PC-9 (cell line): ENCODE results near the gene SORBS2. TPM values are rescaled to one million over a fixed set of nuclear protein-coding genes. Genes with fewer than 3 reads are reported as not detected.

Experiments used
- BruUV-seq: library from RNA; stranded (reverse); fragments of 400-500 nt; replicated peaks from 2 replicates; lab custom pipeline; 2021; lab: Mats Ljungman, UMichigan
- CTCF ChIA-PET: fragments of 300-600 bp; sonication (Branson Sonifier 250); formaldehyde crosslinking; loops from one replicate; lab custom pipeline; 2022; ENCODE audit warnings: antibody characterized with exemption; lab: Charles Lee
- POLR2A ChIA-PET: fragments of 300-600 bp; sonication (Branson Sonifier 250); formaldehyde crosslinking; loops from one replicate; lab custom pipeline; 2022; ENCODE audit warnings: antibody characterized with exemption; ENCODE audit not compliant: unreplicated experiment; lab: Charles Lee
- DNase-seq, 2 experiments: peaks; one replicate each; pipeline versions ENCODE4 v3.0.0 to v3.0.0-alpha.2; 2015 to 2022; ENCODE audit warnings: mixed read lengths in 1 of 2
- H2AFZ ChIP-seq: fragments of 200-600 bp; sonication (generic); 2 replicates; pipeline ENCODE4 v1.8.1; 2017; ENCODE audit warnings: antibody characterized with exemption
- H3F3A ChIP-seq: fragments of 200-600 bp; sonication (generic); 2 replicates; pipeline ENCODE4 v1.8.1; 2017; ENCODE audit warnings: antibody characterized with exemption, mild to moderate bottlenecking, low read depth; ENCODE audit not compliant: insufficient read depth
- H3K27ac ChIP-seq: fragments of 200-600 bp; sonication (generic); 2 replicates; pipeline ENCODE4 v1.6.1; 2016; ENCODE audit warnings: mixed run types
- H3K27me3 ChIP-seq: fragments of 200-600 bp; sonication (generic); 2 replicates; pipeline ENCODE4 v1.6.1; 2016; ENCODE audit warnings: low read depth, mixed run types; ENCODE audit not compliant: insufficient read depth
- H3K36me3 ChIP-seq: fragments of 200-600 bp; sonication (generic); 2 replicates; pipeline ENCODE4 v1.6.1; 2016; ENCODE audit warnings: low read depth, mixed run types
- H3K4me1 ChIP-seq: fragments of 200-600 bp; sonication (generic); replicated peaks from 2 replicates; pipeline ENCODE4 v1.6.1; 2016; ENCODE audit warnings: mixed run types; ENCODE audit not compliant: insufficient read depth
- H3K4me2 ChIP-seq: fragments of 200-600 bp; sonication (generic); 2 replicates; pipeline ENCODE4 v1.6.1; 2017; ENCODE audit warnings: mixed run types
- H3K4me3 ChIP-seq: fragments of 200-600 bp; sonication (generic); 2 replicates; pipeline ENCODE4 v1.6.1; 2016; ENCODE audit warnings: mixed run types
- H3K79me2 ChIP-seq: fragments of 200-600 bp; sonication (generic); 2 replicates; pipeline ENCODE4 v1.6.1; 2017; ENCODE audit warnings: low read depth, mixed run types
- H3K9me2 ChIP-seq: fragments of 200-600 bp; sonication (generic); 2 replicates; pipeline ENCODE4 v1.8.1; 2017; ENCODE audit warnings: mild to moderate bottlenecking; ENCODE audit not compliant: insufficient read depth
- H3K9me3 ChIP-seq: fragments of 200-600 bp; sonication (generic); 2 replicates; pipeline ENCODE4 v1.8.1; 2016; ENCODE audit warnings: low read depth; ENCODE audit not compliant: insufficient read depth
- H4K20me1 ChIP-seq: fragments of 200-600 bp; sonication (generic); 2 replicates; pipeline ENCODE4 v1.8.1; 2017; ENCODE audit not compliant: insufficient read depth
- EZH2 ChIP-seq: fragments of 200-600 bp; sonication (generic); IDR thresholded peaks from 2 replicates; pipeline ENCODE4 v1.8.0; 2017; ENCODE audit warnings: antibody characterized with exemption, low read depth
- intact Hi-C: fragments of 100-400 bp; cut with micrococcal nuclease; formaldehyde crosslinking; loops from one replicate; pipeline ENCODE4 v1.10.0; 2022; ENCODE audit not compliant: unreplicated experiment
- total RNA-seq: library from RNA; stranded (reverse); gene quantifications from 2 replicates; pipeline ENCODE4 v1.2.3, GENCODE V29; 2021
- TF ChIP-seq, protein P1 (sequence below): fragments of 200-600 bp; sonication (generic); conservative IDR thresholded peaks from 2 replicates; pipeline ENCODE4 v1.6.1; 2017; ENCODE audit warnings: mixed run types, antibody characterized with exemption, mild to moderate bottlenecking, moderate library complexity

The SORBS2 gene
- total RNA-seq, 1 experiment from 2014 or later = 16.4 TPM

DNA sequence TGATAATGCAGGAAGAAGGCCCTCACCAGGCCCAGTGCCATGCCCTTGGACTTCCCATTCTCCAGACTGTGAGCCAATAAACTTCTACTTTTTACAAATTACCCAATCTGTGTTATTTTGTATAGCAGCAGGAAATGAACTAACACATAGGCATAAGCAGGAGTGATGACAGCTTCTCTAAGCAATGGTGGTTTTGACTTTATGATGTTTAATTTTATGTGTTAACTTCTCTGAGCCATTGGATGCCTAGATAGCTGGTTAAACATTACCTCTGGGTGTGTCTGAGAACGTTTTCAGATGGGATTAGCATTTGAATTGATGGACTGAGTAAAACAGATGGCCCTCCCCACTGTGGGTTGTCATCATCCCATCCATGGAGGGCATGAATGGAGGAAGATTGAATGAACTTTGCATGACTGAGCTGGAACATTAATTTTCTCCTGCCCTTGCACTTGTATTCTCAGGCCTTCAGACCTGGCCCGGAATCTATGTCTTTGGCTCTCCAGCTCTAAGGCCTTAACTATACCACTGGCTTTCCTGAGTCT, 262.8 kb downstream of the SORBS2 start:
- Histone ChIP-seq H3K27me3 (no peaks in the 10 kb centered on the region), H3K79me2 (no peaks in the 10 kb centered on the region), H3K4me3 (no peak overlapping the region), H3K9me2 (no peaks in the 10 kb centered on the region), H3K9me3 (no peaks in the 10 kb centered on the region), H3K4me1 (no peaks in the 10 kb centered on the region), H2AFZ (no peak overlapping the region), H4K20me1 (no peaks in the 10 kb centered on the region), H3K4me2 (no peak overlapping the region), H3K36me3 (no peaks in the 10 kb centered on the region), H3K27ac (no peak overlapping the region), H3F3A (no peaks in the 10 kb centered on the region)
- no peak for TF ChIP-seq EZH2
- TF ChIP-seq, protein P1, sequence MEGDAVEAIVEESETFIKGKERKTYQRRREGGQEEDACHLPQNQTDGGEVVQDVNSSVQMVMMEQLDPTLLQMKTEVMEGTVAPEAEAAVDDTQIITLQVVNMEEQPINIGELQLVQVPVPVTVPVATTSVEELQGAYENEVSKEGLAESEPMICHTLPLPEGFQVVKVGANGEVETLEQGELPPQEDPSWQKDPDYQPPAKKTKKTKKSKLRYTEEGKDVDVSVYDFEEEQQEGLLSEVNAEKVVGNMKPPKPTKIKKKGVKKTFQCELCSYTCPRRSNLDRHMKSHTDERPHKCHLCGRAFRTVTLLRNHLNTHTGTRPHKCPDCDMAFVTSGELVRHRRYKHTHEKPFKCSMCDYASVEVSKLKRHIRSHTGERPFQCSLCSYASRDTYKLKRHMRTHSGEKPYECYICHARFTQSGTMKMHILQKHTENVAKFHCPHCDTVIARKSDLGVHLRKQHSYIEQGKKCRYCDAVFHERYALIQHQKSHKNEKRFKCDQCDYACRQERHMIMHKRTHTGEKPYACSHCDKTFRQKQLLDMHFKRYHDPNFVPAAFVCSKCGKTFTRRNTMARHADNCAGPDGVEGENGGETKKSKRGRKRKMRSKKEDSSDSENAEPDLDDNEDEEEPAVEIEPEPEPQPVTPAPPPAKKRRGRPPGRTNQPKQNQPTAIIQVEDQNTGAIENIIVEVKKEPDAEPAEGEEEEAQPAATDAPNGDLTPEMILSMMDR = no peak
- POLR2A ChIA-PET = interaction anchor here (0.6 kb wide), 1 partner anchor 57 kb away, joined by 6 read pairs; no protein-coding TSS in a partner anchor
- CTCF ChIA-PET = no interaction called here
- no TSS peak for BruUV-seq
- no peak for DNase-seq
- intact Hi-C loops = no loop called here

DNA sequence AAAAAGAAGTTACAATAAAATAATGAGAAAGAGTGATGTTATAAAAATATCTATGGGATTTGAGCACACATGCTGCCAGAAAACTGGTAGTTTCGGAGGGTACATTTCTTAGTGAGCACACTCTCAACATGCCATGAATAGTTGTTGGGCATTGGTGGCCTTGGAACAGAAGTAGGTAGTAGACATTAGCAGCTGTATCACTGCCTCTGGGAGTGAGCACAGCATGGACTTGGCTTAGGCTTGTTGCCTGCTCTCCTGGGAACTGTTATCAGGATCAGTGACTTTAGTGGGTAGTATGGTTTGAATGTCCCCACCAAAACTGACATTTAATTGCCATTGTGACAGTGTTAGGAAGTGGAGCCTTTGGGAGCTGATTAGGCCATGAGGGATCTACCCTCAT, 263.4 kb downstream of the SORBS2 start:
- Histone ChIP-seq H3K79me2 (no peaks in the 10 kb centered on the region), H3K4me1 (no peaks in the 10 kb centered on the region), H3K4me2 (no peak overlapping the region), H2AFZ (no peak overlapping the region), H3K27me3 (no peaks in the 10 kb centered on the region), H3K9me3 (no peaks in the 10 kb centered on the region), H3K9me2 (no peaks in the 10 kb centered on the region), H3F3A (no peaks in the 10 kb centered on the region), H3K36me3 (no peaks in the 10 kb centered on the region), H3K27ac (no peak overlapping the region), H4K20me1 (no peaks in the 10 kb centered on the region), H3K4me3 (no peak overlapping the region)
- no peak for TF ChIP-seq EZH2
- TF ChIP-seq, protein P1 = no peak
- no peak for DNase-seq
- BruUV-seq = no TSS peak
- CTCF ChIA-PET = no interaction called here
- POLR2A ChIA-PET = no interaction called here
- intact Hi-C loops = no loop called here

DNA sequence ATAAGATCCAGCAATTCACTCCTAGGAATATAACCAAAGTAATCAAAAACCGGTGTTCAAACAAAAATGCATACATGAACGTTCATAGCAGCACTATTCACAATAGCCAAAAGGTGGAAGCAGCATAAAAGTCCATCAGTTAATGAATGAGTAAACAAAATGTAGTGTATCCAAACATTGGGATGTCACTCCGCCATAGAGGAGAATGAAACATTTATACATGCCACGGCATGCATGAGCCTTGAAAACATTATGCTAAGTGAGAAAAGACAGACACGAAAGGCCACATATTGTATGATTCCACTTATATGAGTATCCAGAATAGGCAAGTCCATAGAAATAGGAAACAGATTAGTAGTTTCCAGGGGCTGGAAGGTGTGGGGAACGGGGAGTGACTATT, 265.7 kb downstream of the SORBS2 start:
- Histone ChIP-seq H3K4me1 (no peaks in the 10 kb centered on the region), H3K9me2 (no peaks in the 10 kb centered on the region), H2AFZ (no peak overlapping the region), H4K20me1 (no peaks in the 10 kb centered on the region), H3K4me3 (no peak overlapping the region), H3K9me3 (no peaks in the 10 kb centered on the region), H3K27ac (no peak overlapping the region), H3K79me2 (no peaks in the 10 kb centered on the region), H3K27me3 (no peaks in the 10 kb centered on the region), H3K4me2 (no peak overlapping the region), H3F3A (no peaks in the 10 kb centered on the region), H3K36me3 (no peaks in the 10 kb centered on the region)
- TF ChIP-seq EZH2 = no peak
- TF ChIP-seq, protein P1 = no peak
- no peak for DNase-seq
- ChIA-PET POLR2A (no interaction called here), CTCF (no interaction called here)
- intact Hi-C loops = no loop called here
- no TSS peak for BruUV-seq
